Activated CD8-positive, alpha-beta T cell treated with anti-CD3 and anti-CD28 coated beads, Interleukin-2, amount 10 ng/mL, durations not matched to agents 7 days and 5 days (primary cell): Measurements from ENCODE around the gene PNPLA1. TPM values are rescaled to one million over a fixed set of nuclear protein-coding genes. Genes with fewer than 3 reads are reported as not detected.

Source experiments
- ATAC-seq: fragments of 150-1000 bp; cut with Tn5 transposase; one replicate; pipeline ENCODE4 v1.10.0; 2021; ENCODE audit warnings: moderate library complexity
- CTCF ChIA-PET: fragments of 350-600 bp; sonication (Branson Sonifier 250); formaldehyde crosslinking; loops from one replicate; lab custom pipeline; 2021; ENCODE audit warnings: antibody characterized with exemption; lab: Charles Lee
- POLR2A ChIA-PET: fragments of 350-600 bp; sonication (Branson Sonifier 250); formaldehyde crosslinking; loops from one replicate; lab custom pipeline; 2021; ENCODE audit warnings: antibody characterized with exemption; lab: Charles Lee
- DNase-seq: peaks from one replicate; pipeline ENCODE4 v3.0.0-alpha.2; 2020
- H3K27ac Mint-ChIP-seq: one replicate; pipeline ENCODE4 v1.8.0; 2021; ENCODE audit warnings: mild to moderate bottlenecking, mixed read lengths
- H3K27me3 Mint-ChIP-seq: one replicate; pipeline ENCODE4 v1.8.0; 2021; ENCODE audit warnings: low read depth, mixed read lengths
- H3K36me3 Mint-ChIP-seq: one replicate; pipeline ENCODE4 v1.8.0; 2021; ENCODE audit warnings: low read depth, mixed read lengths
- H3K4me1 Mint-ChIP-seq: one replicate; pipeline ENCODE4 v1.8.0; 2021; ENCODE audit warnings: low read depth, mixed read lengths
- H3K4me3 Mint-ChIP-seq: one replicate; pipeline ENCODE4 v1.8.0; 2021; ENCODE audit warnings: mild to moderate bottlenecking, mixed read lengths
- H3K9me3 Mint-ChIP-seq: one replicate; pipeline ENCODE4 v1.8.0; 2022; ENCODE audit warnings: mixed read lengths; ENCODE audit not compliant: insufficient read depth
- total RNA-seq, 2 experiments: library from RNA; stranded (reverse); gene quantifications; one replicate each; pipeline ENCODE4 v1.2.3, GENCODE V29; 2021

PNPLA1 gene
- total RNA-seq, 2 experiments from 2014 or later = not detected

- H3K27me3 Mint-ChIP-seq = peaks cover 27% of the 10 kb centered on the region
- no peak for ATAC-seq
- peaks cover 12% of the 10 kb centered on the region for H3K4me1 Mint-ChIP-seq
- H3K9me3 Mint-ChIP-seq = no peaks in the 10 kb centered on the region
- ChIA-PET POLR2A (no interaction called here), CTCF (interaction anchor here (0.6 to 4.4 kb wide), 4 partner anchors 12 to 248 kb away, joined by 3 to 27 read pairs (median 4); no protein-coding TSS in a partner anchor)
- H3K27ac Mint-ChIP-seq = no peak overlapping the region
- H3K4me3 Mint-ChIP-seq = no peak overlapping the region
- no peak for DNase-seq
- H3K36me3 Mint-ChIP-seq = no peaks in the 10 kb centered on the region
Measured at GRCh38 chr6:36353411-36353915, 83.6 kb downstream of the PNPLA1 start.

- Mint-ChIP-seq H3K9me3 (no peaks in the 10 kb centered on the region), H3K27ac (no peak overlapping the region), H3K36me3 (no peaks in the 10 kb centered on the region), H3K4me1 (peaks cover 18% of the 10 kb centered on the region), H3K27me3 (peaks cover 16% of the 10 kb centered on the region), H3K4me3 (no peak overlapping the region)
- ChIA-PET POLR2A (no interaction called here), CTCF (interaction anchor here (1.1 to 2.1 kb wide), 3 partner anchors 15 to 328 kb away, joined by 3 to 8 read pairs (median 7); partner anchors contain the start of gene MAPK14)
- DNase-seq (no peak), ATAC-seq (no peak)
Measured at GRCh38 chr6:36355819-36356218, 86.0 kb downstream of the PNPLA1 start.

- Mint-ChIP-seq H3K27ac (no peak overlapping the region), H3K27me3 (peaks cover 14% of the 10 kb centered on the region), H3K4me3 (no peak overlapping the region), H3K36me3 (no peaks in the 10 kb centered on the region), H3K9me3 (no peaks in the 10 kb centered on the region), H3K4me1 (peaks cover 18% of the 10 kb centered on the region)
- DNase-seq = no peak
- ChIA-PET CTCF (interaction anchor here (1.0 to 8.0 kb wide), 7 partner anchors 12 to 331 kb away, joined by 3 to 75 read pairs (median 5); partner anchors contain the start of gene MAPK14), POLR2A (interaction anchor here (1.2 kb wide), 1 partner anchor 30 kb away, joined by 3 read pairs; no protein-coding TSS in a partner anchor)
- ATAC-seq = peak; percentile 34
Measured at GRCh38 chr6:36357872-36358225, 88.0 kb downstream of the PNPLA1 start.

Other genes with a start within 250 kb of the PNPLA1 start
- gene SLC26A8, start 245.4 kb upstream of the PNPLA1 start, total RNA-seq = not detected
- gene MAPK14, start 242.3 kb upstream of the PNPLA1 start, total RNA-seq = 10 to 100 TPM; 59.3 to 59.5 TPM
- 10 to 100 TPM; 42.6 to 43.5 TPM for gene MAPK13, start 139.5 kb upstream of the PNPLA1 start, total RNA-seq
- 10 to 100 TPM; 17.5 to 19.4 TPM for gene BRPF3, start 73.3 kb upstream of the PNPLA1 start, total RNA-seq
- not detected for gene BNIP5, start 66.8 kb downstream of the PNPLA1 start, total RNA-seq
- gene ETV7, start 117.6 kb downstream of the PNPLA1 start, total RNA-seq = 1 to 10 TPM; 3.5 to 4.6 TPM
- under 1 TPM; 0.16 TPM for gene PXT1, start 172.8 kb downstream of the PNPLA1 start, total RNA-seq
- 10 to 100 TPM; 56.5 to 58.9 TPM for gene KCTD20, start 172.9 kb downstream of the PNPLA1 start, total RNA-seq